NOMO-1 treated with dmso at 0.1 percent for 144 hours (cell line): ENCODE data around the gene ATF5.
"Not testable (repeated sequence)": the region's sequence is repeated elsewhere in the genome, so short reads cannot be mapped to it uniquely, and the experiment has no call there.

Source experiments
- DNase-seq: peaks from one replicate; lab custom pipeline; 2025; ENCODE audit not compliant: unreplicated experiment; lab: John Stamatoyannopoulos, UW

The ATF5 gene

DNA sequence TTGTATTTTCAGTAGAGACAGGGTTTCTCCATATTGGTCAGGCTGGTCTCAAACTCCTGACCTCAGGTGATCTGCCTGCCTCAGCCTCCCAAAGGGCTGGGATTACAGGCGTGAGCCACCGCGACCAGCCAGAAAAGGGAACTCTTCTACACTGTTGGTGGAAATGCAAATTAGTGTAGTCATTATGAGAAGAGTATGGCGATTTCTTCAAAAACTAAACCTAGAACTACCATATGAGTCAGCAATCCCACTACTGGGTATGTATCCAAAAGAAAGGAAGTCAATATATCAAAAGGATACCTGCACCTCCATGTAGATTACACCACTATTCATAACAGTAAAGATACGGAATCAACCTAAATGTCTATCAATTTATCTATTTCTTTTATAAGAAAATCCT, 15.6 kb downstream of the ATF5 start:
- DNase-seq, result not testable (repeated sequence)

DNA sequence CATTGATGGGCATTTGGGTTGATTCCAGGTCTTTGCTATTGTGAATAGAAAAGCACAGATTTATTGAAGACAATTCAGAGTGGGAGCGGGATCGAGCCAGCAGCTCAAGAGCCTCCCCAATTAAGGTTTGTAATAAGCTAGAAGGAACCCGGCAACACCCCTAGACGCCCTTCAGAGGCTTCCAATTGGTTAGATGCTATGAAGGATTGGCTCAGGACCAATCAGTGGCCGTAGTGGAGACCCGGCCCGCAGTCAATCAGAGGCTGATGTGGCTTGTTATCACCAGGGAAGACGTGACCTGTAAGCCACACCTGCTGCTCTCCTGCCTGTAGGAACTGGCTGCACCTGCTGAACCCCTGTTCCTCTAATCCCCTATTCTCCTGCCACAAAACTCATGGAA, 17.4 kb downstream of the ATF5 start:
- DNase-seq, result no peak

DNA sequence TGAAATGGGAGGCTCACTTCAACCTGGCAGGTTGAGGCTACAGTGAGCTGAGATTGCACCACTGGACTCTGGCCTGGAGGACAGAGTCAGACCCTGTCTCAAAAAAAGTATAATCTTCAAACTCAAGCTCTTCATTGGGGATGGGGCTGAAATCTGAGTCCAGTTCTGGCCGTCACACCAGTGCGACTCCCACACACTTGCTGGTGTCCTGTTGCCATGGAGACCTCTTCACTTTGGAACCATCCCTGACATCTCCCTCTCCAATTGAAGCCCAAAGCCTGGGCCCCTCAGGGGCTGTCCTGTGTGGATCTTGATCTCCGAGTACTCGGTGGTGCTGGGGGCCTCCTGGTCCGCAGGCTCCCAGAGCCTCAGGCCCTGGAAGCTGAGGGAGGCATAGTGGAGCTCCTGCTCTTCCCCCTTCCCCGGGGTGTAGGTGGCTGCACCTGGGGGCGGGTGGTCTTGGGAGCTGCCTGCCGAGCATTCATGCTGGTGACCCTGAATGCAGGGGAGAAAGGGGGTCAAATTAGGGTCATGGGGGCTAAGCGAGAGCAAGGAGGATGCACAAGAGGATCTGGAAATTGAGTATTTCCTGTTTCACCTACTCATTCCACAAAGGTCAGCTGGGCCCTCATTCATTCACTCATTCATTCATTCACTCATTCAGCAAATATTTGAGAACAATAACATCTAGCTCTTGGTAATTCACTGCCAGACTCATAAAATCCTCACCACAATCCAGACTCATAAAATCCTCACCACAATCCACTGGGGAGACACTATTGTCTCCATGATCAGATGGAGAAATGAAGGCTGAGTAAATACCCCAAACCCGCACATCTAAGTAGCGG, 21.0 kb downstream of the ATF5 start:
- no peak for DNase-seq

DNA sequence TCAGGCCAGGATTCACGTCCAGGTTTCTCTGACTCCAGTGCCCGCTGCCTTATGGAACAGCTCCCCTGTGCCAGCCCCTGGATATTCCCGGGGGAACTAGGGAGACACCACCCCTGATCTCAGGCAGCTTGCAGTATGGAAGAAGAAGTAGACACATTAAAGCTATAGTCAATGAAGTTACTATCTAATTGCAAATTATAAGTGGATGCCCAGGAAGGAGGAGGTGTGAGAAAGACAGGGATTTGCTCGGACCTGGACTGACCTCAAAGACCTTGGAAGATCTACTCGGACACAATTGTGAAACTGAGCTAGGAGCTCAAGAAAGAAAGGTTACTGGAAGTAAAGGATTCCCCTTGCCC, 21.6 kb downstream of the ATF5 start:
- no peak for DNase-seq

DNA sequence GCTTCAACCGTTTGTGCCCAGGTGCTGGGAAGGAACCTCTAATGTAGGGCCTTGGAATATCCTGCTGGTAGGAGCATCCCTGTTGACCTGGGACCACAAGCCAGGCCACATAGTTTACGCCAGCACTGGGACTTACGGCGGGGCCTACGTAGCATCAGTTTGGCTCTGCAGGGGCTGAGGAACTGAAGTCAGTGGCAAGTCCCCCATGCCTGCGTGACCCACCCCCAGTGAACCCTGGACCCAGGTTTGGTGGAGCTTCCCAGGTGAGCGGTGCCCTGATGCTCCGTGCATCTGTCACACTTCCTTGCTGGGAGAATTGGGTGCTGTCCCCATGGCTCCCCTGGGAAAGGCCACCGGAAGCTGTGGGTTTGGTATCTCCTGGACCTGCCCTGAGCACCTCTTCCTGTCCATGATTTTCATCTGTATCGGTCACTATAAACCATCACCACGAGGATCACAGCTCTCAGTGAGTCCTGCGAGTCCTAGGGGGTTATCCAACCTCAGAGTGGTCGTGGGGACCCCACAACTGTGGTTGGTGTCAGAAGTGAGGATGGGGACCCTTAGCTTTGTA, 22.0 kb downstream of the ATF5 start:
- no peak for DNase-seq

DNA sequence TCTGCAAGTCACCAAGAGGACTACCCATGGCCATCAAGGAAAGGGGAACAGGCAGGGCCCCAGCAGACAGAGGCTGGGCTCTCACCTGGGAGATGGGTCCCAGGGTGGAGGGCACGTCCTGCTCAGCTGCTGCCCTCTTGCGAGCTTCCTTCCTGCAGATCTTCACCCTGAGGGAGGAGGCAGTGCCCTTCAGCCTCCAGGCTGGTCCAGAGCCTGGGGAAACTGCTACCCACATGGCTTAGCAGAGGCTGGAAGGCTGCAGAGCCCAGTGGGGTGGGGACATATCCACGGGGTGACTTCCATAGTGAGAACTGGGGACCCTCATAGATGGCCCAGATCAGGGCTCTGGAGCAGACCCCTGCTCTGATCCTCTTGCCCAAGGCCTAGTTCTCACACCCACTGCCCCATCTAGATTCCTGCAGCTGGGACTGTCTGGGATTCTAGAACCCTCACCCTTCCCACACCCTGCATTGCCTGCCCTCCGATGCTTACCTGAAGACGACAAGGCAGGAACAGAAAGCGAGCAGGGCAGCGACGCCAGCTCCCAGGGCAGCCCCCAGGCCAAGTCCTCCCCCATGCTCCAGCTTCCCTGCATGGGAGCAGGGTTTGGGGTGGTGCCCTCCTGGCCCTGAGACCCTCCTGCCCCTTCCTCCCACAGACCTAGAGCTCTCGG, 22.9 kb downstream of the ATF5 start:
- DNase-seq, result no peak

DNA sequence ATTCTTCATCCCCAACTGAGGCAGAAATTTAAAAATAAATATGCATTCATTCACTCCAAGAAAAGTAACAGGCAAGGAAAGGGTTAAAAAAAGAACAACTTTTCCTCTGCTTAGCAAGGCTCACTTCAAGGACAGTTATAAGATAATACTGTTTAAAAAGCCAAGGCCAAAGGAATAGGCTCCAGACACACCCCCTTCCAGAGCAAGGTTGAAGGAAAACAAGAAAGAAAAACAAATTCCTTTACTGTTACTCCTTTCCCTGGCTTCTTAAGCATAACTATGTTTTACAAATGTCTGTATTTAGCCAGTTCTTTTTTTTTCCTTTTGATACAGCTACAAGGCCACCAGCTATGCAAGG, 23.5 kb downstream of the ATF5 start:
- no peak for DNase-seq

DNA sequence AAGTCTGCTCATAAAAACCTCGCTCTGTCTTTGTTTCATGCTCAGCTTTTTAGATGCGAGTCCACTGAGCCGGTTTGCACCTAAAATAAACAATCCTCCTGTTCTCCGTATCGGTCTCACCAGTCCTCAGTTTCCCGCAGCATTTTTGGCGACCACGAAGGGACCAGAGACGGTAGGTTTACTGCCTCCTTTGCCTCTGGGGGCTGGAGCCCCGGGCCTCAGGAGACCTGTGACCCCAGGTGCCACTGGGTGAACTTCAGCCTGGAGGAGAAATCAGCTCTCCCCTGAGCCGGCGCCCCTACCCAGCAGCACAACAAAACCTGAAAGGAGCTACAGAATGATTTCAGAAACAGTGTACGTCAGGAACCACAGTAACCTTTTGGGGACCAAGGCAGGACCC, 23.9 kb downstream of the ATF5 start:
- DNase-seq, result no peak

DNA sequence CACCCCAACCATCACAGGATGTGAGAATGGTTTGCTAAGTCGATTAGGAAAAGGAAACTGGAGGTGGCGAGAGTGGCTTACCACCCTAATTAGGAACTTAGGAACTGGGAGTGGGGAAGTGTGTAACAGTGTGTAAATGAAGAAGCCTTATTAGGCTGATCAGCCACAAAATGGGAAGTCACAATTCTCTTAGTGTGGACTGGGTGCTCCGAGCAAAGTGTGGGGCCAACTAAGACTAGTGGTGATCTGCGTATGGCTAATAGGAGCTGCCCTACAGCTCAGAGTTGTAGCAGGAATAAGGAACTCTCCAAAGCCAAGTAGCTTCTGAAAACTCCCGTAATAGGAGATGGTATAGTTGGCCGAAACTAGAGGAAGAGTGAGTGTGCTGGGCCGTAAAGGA, 24.4 kb downstream of the ATF5 start:
- peak; percentile 44 for DNase-seq

DNA sequence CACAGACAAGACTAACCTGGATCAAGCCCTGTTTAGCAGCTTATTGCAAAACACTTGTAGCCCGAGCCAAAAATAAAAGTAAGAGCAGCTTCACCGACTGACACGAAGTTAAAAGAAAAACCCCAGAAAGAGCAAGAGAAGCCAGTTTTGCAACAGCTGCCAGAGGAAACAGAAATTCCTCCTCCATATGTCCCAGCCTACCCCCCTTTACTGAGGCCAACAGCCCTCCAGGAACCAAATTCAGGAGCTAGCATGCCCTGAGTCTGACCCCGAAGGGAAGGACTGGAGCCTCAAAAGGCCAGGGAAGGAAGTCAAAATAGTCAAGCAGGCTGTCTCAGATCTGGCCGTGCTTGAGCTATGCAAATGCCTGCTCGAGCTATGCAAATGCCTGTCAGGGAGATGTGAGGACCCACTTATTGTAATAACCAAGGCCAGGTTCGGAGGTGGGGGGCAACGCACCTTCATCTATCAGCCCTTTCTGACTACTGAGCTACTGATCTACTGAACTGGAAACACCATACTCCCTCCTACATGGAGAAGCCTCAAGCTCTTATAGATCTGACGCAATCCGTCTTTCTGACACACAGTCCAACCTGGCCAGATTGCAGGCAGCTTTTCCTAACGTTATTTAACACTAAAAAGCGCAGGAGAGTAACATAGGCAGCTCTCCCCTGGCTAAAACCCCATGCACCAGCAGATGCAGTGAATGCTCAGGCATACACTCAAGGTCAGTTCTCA, 25.3 kb downstream of the ATF5 start:
- no peak for DNase-seq

DNA sequence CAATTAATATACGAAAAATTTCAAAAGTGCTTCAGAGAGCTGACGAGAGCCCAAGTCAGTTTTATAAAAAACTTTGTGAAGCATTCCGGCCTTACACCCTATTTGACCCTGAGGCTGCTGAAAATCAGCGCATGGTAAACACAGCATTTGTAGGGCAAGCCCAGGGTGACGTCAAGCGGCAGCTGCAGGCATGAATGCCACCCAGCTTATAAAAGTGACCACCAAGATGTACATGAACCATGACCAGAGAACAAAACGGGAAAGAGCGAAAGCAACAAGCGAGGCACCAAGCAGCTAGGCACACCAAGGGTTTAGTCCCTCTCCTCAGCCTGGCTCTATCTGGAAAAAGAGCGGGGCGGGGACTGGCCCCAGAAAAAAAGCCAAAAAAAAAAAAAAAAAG, 25.9 kb downstream of the ATF5 start:
- no peak for DNase-seq

DNA sequence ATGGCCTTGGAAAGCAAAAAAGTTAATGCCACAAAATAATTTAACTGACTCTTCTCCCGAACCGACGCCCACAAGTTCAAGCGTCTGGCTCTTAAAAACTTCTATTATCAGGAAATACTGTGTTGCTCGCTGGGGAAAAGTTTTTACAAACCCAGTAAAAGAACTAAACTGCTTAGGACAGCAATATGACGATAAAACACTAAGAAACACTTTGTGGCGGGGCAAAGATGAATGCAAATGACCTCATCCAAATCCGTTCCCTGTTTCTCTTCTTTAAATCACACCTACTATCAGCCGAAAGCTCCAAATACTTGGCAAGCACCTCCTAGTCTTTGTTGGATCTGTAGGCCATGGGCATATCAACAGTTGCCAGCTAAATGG, 27.1 kb downstream of the ATF5 start:
- no peak for DNase-seq

DNA sequence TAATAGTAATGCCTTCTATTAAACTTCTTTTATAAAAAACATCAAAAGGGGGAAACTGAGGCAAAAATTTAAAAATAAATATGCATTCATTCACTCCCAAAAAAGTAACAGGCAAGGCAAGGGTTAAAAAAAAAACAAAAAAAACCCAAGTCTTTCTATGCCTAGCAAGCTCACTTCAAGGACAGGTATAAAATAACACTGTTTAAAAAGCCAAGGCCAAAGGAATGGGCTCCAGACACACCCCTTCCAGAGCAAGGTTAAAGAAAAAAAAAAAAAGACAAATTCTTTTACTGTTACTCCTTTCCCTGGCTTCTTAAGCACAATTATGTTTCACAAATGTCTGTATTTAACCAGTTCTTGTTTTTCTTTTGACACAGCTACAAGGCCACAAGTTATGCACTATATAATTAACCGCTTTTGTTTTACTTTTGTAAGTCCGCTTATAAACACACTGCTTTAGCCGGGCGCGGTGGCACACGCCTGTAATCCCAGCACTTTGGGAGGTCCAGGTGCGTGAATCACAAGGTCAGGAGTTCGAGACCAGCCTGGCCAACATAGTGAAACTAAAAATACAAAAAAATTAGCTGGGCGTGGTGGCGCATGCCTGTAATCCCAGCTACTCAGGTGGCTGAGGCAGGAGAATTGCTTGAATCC, 28.4 kb downstream of the ATF5 start:
- no peak for DNase-seq

DNA sequence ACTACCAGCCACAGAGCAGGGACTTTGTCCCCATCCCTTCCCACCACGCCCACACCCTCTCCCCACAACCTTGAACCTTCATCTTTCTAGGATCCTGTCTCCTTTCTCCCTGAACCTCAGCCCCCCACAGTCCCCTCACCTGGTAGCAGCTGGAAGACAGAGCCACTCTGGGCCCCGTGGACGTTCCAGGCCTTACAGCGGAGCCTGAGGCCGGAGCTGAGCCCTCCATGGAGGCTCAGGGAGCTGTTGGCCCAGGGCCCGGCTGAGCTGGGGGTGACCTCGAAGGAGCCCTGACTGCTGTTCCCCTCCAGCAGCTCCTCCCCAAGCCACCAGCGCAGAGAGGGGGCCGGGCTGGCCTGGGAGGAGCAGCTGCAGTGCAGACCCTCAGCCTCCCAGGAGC, 29.1 kb downstream of the ATF5 start:
- DNase-seq, result not testable (repeated sequence)

DNA sequence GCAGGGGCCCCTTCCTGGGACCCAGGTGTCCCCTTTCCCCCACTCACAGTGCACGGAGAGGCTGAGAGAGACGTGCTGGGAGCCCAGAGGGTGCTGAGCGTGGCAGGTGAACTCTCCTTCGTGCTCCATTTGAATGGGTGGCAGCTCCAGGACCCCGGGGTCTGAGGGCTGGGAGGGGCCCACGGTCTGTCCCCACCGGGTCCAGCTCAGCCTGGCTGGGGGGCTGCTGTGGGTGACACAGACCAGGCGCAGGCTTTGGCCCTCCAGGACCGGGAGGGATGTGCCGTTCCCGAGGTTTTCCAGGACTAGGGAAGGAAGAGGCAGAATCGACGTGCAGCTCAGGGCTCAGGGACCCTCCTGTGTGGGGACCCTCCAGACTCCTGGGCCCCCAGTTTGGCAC, 29.6 kb downstream of the ATF5 start:
- not testable (repeated sequence) for DNase-seq

DNA sequence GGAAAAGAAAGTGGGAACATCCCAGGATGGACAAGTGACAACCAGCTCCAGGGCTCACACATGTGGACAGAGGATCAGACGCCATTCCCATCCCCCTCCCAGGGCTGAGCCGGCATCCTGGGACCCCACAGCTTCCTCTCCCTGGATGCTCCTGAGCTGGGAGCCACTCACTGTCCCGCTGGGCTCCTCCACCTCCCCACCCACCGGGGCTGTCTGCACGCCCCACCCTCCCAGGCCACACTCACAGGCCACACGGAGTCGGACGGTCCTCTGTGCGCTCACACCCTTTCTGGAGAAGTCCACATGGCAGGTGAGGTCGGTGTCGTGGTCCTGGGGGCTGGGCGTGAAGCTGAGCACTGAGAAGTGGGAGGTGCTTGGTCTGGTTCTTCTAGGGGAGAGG, 30.9 kb downstream of the ATF5 start:
- not testable (repeated sequence) for DNase-seq

DNA sequence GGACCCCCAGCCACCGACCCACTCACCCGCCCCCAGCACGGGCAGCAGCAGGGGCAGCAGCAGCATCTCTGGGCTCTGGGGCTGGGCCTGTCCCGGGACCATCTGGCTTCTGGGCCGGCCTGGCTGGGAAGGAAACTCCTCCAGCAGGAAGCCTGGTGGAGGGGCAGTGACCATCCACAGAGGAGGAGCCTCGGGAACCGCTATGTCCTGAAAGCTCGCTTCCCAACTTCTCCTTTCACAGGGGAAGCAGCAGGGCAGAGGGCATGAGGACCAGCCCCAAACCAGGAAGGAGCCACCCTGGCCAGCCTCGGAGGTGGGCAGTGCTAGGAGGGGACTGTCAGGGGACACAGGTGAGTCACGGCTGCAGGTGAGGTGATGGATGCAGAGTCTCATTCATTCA, 32.0 kb downstream of the ATF5 start, which contains the start of gene SIGLEC11:
TSS of gene SIGLEC11 (minus strand) at position 193 of the 400 bp plus-strand sequence. CDS start at position 102, 91 bp downstream.
- DNase-seq, result not testable (repeated sequence)

DNA sequence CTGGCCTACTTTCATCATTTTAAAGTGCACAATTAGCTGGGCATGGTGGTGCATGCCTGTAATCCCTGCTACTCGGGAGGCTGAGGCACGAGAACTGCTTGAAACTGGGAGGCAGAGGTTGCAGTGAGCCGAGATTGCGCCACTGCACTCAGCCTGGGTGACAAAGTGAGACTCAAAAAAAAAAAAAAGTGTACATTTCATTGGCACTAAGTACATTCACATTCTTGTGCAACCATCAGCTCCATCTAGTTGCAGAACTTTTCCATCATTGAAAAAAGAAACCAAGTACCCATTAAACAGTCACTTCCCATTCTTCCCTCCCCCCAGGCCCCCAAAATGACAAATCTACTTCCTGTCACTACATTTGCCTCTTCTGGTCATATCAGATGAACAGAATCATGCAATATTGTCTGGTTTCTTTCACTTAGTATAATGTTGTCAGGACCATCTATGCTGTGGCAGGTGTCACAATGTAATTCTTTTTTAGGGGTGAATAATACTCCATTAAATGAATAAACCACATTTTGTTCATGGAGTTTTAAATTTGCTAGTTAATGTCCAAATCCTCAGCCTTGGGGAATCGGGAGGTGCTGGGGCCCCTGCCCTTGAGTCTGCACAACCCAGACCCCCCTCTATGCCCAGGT, 39.4 kb downstream of the ATF5 start:
- DNase-seq, result peak; percentile 55

DNA sequence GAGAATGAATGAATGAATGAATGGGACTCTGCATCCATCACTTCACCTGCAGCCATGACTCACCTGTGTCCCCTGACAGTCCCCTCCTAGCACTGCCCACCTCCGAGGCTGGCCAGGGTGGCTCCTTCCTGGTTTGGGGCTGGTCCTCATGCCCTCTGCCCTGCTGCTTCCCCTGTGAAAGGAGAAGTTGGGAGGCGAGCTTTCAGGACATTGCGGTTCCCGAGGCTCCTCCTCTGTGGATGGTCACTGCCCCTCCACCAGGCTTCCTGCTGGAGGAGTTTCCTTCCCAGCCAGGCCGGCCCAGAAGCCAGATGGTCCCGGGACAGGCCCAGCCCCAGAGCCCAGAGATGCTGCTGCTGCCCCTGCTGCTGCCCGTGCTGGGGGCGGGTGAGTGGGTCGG, 40.4 kb downstream of the ATF5 start:
- not testable (repeated sequence) for DNase-seq

DNA sequence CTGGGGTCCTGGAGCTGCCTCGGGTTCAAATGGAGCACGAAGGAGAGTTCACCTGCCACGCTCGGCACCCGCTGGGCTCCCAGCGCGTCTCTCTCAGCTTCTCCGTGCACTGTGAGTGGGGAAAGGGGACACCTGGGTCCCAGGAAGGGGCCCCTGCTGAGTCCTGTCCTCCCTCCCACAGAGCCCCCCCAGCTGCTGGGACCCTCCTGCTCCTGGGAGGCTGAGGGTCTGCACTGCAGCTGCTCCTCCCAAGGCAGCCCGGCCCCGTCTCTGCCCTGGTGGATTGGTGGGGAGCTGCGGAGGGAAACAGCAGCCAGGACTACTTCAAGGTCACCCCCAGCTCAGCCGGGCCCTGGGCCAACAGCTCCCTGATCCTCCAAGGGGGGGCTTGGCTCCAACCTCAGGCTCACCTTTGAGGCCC, 43.0 kb downstream of the ATF5 start:
- DNase-seq, result no peak

DNA sequence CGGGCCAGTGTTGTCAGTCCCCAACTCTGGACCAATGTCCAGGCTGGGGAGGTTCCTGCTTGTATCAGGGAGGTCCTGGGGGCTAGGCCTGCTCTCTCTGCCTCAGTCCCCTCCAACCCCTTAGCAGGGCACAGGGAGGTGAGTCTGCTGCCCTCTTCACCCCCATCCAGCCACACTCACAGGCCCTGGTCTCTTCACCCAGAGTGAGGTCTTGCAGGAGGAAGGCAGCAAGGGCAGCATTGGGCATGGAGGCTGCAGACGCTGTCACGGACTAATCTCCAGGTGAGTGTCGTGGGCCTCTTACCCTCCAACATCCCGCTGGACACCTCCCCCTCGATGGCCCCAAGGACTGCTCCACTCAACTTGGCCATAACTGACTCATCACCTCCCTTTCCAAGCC, 43.8 kb downstream of the ATF5 start:
- no peak for DNase-seq
